Fibroblast of lung (primary cell): Measurements from ENCODE around the gene TBC1D14.

ENCODE experiments used
- CTCF ChIP-seq, 2 donors: IDR thresholded peaks in 1 of 2; conservative IDR thresholded peaks in 1 of 2; 1 replicate in 1 of 2; 2 replicates in 1 of 2; pipeline ENCODE4 v1.5.1; 2011 to 2012; ENCODE audit warnings: low read length in 2 of 2, control low read depth in 1 of 2, inconsistent platforms in 1 of 2, low read depth in 1 of 2, mild to moderate bottlenecking in 1 of 2
- EZH2 ChIP-seq: IDR thresholded peaks from 2 replicates; pipeline ENCODE4 v1.5.1; 2012; ENCODE audit warnings: low read length, control low read depth, mild to moderate bottlenecking; ENCODE audit errors: missing control alignments

GRCh38 chr4:6986072-6986780 is 76.6 kb downstream of the TBC1D14 start:
- TF ChIP-seq CTCF (conservative IDR thresholded peaks at IDR 0.05 in 1 of 2, IDR thresholded peaks at IDR 0.05 in 1 of 2; ENCODE audit: low read depth in 1 of 2, low read length in 2 of 2) (no peak), EZH2 (no peak)
